Epithelial cell of esophagus (primary cell): ENCODE results near the gene RC3H2.

Experiments
- DNase-seq: peaks from one replicate; pipeline ENCODE4 v3.0.0; 2010; ENCODE audit warnings: low read depth
- H3K4me3 ChIP-seq: 2 replicates; pipeline ENCODE4 v1.5.1; 2011; ENCODE audit warnings: mild to moderate bottlenecking, low read length, control low read depth
- TF ChIP-seq, protein P1 (sequence below): IDR thresholded peaks from 2 replicates; pipeline ENCODE4 v1.5.1; 2011; ENCODE audit warnings: low read depth, mild to moderate bottlenecking, low read length, control low read depth, inconsistent platforms; ENCODE audit not compliant: insufficient read depth; ENCODE audit errors: missing control alignments

RC3H2 gene

GRCh38 chr9:122807271-122807900, 97.8 kb downstream of the RC3H2 start:
- no peak overlapping the region for H3K4me3 ChIP-seq
- no peak for DNase-seq
- TF ChIP-seq, protein P1, sequence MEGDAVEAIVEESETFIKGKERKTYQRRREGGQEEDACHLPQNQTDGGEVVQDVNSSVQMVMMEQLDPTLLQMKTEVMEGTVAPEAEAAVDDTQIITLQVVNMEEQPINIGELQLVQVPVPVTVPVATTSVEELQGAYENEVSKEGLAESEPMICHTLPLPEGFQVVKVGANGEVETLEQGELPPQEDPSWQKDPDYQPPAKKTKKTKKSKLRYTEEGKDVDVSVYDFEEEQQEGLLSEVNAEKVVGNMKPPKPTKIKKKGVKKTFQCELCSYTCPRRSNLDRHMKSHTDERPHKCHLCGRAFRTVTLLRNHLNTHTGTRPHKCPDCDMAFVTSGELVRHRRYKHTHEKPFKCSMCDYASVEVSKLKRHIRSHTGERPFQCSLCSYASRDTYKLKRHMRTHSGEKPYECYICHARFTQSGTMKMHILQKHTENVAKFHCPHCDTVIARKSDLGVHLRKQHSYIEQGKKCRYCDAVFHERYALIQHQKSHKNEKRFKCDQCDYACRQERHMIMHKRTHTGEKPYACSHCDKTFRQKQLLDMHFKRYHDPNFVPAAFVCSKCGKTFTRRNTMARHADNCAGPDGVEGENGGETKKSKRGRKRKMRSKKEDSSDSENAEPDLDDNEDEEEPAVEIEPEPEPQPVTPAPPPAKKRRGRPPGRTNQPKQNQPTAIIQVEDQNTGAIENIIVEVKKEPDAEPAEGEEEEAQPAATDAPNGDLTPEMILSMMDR, result no peak

DNA sequence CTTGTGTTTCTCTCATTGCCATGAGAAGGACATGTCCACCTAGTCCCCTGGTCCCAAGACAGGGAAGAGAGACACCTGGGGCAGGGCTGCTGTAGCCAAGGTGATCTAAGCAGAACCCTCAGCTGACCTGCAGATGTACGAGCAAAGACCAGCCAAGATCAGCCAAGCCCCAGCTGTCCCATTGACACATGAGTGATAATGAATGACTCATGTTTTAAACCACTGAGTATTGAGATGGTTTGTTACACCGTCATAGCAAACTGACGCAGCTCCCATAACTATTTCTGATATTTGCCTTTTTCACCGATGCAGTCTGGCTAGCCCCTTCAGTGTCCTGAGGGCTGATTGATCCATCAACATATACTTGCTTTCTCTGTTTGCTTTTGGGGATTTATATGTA, 98.5 kb downstream of the RC3H2 start:
- DNase-seq, result peak; percentile 8
- TF ChIP-seq, protein P1, result no peak

GRCh38 chr9:122800066-122801060, 104.8 kb downstream of the RC3H2 start, which contains the start of gene OR1K1:
TSS of gene OR1K1 (plus strand) at chr9:122800123. CDS start at chr9:122800123, 0 bp downstream.
- TF ChIP-seq, protein P1, result no peak
- no peak for DNase-seq
- H3K4me3 ChIP-seq, result no peak within 1 kb of the TSS

More for the DNA sequence above, 98.5 kb downstream of the RC3H2 start:
- H3K4me3 ChIP-seq, result no peak overlapping the region

DNA sequence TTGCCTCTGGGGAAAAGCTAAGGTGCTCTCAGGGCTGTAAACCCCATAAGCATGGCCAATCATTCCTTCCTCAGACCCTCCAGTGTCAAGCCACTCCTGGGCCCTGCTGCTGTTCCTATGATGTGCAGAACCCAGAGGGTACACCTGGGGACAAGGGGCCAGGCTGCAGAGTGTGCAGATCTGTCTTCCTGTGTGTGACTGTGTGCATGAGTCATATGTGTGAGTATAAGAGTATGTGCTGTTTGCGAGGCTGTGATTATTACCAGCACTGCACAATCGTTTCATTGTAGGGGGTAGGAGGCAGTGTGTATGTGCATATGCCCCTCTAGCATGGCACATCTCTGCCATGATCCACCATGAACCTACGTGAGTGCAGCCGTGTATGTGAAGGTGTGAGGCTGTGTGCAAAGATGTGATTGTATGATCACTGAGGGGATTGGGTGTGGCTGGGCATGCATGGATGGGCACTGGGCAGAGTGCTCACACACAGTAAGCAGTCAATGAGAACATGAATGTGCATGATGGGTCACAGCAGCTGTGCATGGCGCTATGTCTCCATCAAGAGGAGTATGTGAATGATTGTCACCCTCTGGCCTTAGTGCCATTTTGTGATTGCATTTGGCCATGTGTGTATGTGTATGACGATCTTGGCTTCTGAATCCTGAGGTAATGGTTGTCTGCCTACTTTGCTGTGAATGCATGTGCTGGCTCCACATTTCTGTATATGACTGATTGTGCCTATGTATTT, 107.7 kb downstream of the RC3H2 start:
- TF ChIP-seq, protein P1, result no peak
- peak; percentile 24 for DNase-seq
- no peak overlapping the region for H3K4me3 ChIP-seq
